NB4 (cell line): ENCODE measurements around the gene MAD2L1.

Experiments
- DNase-seq: peaks from one replicate; pipeline ENCODE4 v3.0.0; 2010; ENCODE audit warnings: low read depth
- H3K4me3 ChIP-seq: one replicate; pipeline ENCODE4 v1.5.1; 2011; ENCODE audit warnings: mild to moderate bottlenecking, low read depth, low read length, moderate library complexity
- CTCF ChIP-seq: IDR thresholded peaks from one replicate; pipeline ENCODE4 v1.5.1; 2012; ENCODE audit warnings: low read depth, low read length
- MAX ChIP-seq: IDR thresholded peaks from 2 replicates; pipeline ENCODE4 v1.6.1; 2011; ENCODE audit warnings: low read depth, low read length
- MYC ChIP-seq: IDR thresholded peaks from 2 replicates; pipeline ENCODE4 v1.6.1; 2011; ENCODE audit warnings: low read depth, low read length
- POLR2A ChIP-seq: IDR thresholded peaks from 2 replicates; pipeline ENCODE4 v1.6.1; 2011; ENCODE audit warnings: mild to moderate bottlenecking; ENCODE audit not compliant: insufficient read length; ENCODE audit errors: extremely low read depth

Gene MAD2L1

GRCh38 chr4:120043828-120044227, 22.8 kb downstream of the MAD2L1 start:
- no peak overlapping the region for H3K4me3 ChIP-seq
- TF ChIP-seq POLR2A (no peak), CTCF (no peak), MAX (no peak), MYC (no peak)
- DNase-seq: no peak

DNA sequence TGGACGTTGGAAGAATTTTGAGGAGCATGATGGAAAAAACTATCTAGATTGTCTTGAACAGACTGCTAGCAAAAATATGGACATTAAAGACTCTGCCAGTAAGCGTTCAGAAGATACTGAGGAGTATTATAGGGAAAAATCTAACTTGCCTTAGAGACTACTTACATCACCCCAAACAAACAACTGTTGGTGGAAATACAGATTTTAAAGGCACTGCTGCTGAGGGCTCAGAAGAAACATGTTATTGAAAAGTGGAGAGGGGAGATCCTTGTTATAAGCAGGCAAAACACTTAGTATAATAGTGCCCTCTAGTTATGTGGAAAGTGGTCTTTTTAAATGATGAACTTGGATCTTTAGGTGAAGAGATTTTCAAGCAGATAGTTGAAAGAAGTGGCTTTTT, 29.2 kb downstream of the MAD2L1 start:
- DNase-seq: no peak
- TF ChIP-seq POLR2A (no peak), MYC (no peak), CTCF (no peak), MAX (no peak)
- no peak overlapping the region for H3K4me3 ChIP-seq

DNA sequence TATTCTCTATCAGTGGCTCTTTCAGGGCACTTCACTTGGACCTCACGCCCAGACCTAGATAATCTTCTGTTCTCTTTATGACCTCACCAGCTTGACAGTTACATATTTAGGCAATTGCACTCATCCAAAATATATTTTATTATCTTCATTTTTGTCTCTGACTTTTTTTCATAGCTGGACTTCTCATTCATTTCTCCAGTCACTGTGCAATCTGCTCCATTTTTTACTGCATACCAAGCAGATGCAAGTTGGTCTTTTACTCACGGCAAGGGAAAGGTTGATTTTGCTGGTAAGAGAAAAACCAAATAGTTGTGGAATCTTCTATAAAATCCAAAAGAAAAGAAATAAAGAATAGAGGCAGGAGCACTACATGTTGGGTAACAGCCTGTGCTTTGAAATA, 31.7 kb downstream of the MAD2L1 start:
- TF ChIP-seq MYC: no peak
- no peak for TF ChIP-seq CTCF
- no peak for TF ChIP-seq MAX
- no peak for DNase-seq
- no peak overlapping the region for H3K4me3 ChIP-seq

- no peak overlapping the region for H3K4me3 ChIP-seq
- DNase-seq: no peak
- no peak for TF ChIP-seq MAX
- TF ChIP-seq POLR2A: no peak
- no peak for TF ChIP-seq CTCF
- TF ChIP-seq MYC: no peak
Measured at GRCh38 chr4:120026853-120027252, 39.8 kb downstream of the MAD2L1 start.

- no peak overlapping the region for H3K4me3 ChIP-seq
- no peak for TF ChIP-seq POLR2A
- TF ChIP-seq MAX: no peak
- TF ChIP-seq CTCF: no peak
- no peak for TF ChIP-seq MYC
- DNase-seq: no peak
Measured at GRCh38 chr4:120025516-120025915, 41.1 kb downstream of the MAD2L1 start.

DNA sequence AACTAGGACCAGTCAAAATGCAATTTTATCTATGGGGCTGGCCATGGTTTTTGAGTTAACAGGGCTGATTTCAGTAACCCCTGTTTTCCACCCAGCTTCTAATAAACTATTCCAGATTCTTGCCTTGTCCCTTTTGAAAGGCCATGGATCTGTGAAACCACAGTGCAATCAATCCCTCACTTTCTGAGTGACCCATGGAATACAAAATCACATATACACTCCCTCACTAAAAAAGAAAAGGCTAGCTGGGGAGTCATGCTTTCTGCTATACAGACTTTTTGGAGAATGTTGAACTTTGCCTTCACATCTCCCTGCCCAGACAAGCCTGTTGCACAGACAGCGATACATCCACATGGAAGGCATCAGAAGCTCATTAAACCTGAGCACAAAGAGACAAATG, 47.9 kb downstream of the MAD2L1 start:
- H3K4me3 ChIP-seq: no peak overlapping the region
- no peak for DNase-seq
- TF ChIP-seq POLR2A: no peak
- no peak for TF ChIP-seq MYC
- TF ChIP-seq CTCF: no peak
- TF ChIP-seq MAX: no peak
